GM19324 (cell line): Measurements from ENCODE around the gene GLP2R.

Experiments
- ATAC-seq: cut with Tn5 transposase; IDR thresholded peaks from one replicate; pipeline ENCODE4 v1.9.1; 2021; ENCODE audit warnings: mild to moderate bottlenecking, moderate library complexity; ENCODE audit not compliant: unreplicated experiment, low FRiP score

GLP2R gene

GRCh38 chr17:9845306-9845705 is 19.6 kb downstream of the GLP2R start:
- ATAC-seq, result no peak

DNA sequence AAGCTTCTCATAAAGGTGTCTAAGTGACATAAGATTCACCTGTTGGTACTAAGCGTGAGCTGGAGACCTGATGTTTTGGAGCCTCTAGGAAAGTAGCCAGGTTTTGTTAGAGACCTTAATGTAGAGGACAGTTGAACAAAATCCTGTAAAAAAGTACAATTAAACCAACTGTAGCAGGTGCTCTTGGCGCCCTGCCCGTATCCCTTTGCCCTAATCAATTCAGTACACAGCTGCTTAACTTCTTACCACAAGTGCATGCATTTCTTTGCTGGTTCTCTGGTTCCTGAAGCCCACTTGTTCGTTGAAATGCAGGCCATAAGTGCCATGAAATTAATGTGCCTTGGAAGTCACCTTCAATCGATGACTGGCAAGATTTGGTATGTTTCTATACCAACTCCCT is 24.4 kb downstream of the GLP2R start:
- no peak for ATAC-seq

GRCh38 chr17:9854255-9854654 is 28.5 kb downstream of the GLP2R start:
- ATAC-seq, result no peak

DNA sequence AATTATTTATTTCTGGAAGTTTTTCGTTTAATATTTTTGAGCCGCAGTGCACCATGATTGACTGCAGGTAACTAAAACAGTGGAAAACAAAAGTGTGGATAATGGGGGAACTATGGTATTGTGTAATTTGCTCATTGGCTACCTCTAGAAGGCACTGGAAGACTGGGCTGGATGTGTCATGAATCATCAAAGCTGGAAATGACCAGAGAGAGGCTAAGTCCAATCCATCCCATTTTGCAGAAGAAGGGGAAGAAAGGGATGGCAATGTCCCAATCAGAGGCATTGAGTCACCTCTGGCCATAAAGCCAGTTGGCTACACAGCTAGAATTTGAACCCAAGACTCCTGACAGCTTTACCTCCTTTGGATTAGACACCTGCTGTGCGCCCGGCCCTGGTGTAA is 29.3 kb downstream of the GLP2R start:
- ATAC-seq, result no peak

- ATAC-seq, result no peak
These were observed 34.1 kb downstream of the GLP2R start for GRCh38 chr17:9859781-9860180.

DNA sequence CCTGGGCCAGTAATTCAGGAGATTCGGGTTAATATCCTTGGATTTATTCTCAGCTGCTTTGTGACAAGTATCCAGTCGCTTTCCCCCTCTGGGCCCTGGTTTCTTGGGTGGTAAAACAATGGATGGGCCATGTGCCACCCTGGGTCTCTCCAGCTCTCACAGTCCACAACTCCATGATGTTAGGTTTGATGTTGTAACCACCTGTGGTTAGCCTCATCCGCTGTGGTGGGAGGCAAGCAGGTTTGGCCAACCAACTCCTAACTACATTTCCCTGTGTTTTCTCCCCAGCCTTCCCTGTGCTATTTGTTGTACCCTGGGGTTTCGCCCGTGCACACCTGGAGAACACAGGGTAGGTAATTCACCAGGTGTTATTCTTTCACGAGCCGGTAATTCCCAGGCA is 35.1 kb downstream of the GLP2R start:
- no peak for ATAC-seq

DNA sequence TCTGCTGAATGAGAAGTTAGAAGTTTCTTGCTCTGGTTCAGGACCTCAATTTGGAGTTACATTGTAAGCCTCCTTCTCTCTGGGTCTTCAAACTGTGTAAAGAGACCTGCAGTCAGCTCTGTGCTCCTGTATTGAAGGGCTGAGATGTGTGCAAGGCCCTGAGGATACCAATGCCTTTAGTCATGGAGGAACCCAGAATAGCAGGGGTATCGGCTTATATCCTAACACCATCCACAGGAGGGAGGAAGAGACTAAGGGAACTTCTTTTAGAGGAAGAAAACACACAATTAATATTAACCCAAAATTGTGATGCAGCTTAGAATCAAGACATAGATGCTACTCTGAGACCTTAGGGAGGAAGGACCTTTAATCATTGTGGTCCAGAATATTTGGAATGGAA is 36.5 kb downstream of the GLP2R start:
- no peak for ATAC-seq

DNA sequence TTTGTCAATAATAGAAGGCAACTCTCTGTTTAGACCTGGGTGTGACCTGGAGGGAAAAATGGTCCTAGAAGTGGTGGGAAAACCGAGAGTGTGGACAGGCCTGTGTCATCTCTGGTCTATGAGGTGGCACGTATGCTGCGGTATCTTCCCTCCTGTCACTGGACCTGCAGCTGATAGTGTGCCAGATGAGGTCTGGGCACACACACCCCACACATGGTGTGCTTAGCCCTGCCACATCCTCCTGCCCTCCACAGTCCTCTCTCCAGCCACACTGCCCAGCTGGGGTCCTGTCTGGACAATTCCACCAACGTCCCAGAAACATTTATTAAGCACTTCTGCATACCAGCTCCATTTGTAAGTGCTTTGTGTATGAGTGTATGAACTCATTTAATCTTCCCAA is 37.2 kb downstream of the GLP2R start:
- no peak for ATAC-seq

GRCh38 chr17:9865586-9865985 is 39.9 kb downstream of the GLP2R start:
- no peak for ATAC-seq

- ATAC-seq, result no peak
These were observed 42.8 kb downstream of the GLP2R start for GRCh38 chr17:9868552-9868951.

GRCh38 chr17:9872852-9873251 is 47.1 kb downstream of the GLP2R start:
- no peak for ATAC-seq

DNA sequence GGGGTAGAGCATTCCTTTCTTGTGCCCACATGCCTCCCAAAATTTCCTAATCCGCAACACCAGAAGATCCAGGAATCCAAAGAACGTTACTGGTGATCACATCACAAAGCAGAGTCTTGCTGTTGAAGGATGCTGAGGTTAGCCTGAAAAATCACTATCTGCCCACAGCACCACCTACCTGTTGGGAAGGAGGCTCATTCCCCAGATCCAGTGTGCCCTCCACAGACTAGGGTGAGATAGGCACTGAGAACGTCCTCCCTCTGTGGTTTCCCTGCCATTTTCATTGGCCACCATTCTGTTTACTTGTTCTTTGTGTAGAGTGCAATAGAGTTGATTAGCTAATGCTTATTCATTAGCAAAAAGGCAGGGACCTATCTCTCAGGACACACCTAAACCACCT is 49.0 kb downstream of the GLP2R start:
- ATAC-seq, result no peak

GRCh38 chr17:9875441-9875840 is 49.7 kb downstream of the GLP2R start:
- no peak for ATAC-seq

- no peak for ATAC-seq
These were observed 52.6 kb downstream of the GLP2R start for GRCh38 chr17:9878356-9878755.

DNA sequence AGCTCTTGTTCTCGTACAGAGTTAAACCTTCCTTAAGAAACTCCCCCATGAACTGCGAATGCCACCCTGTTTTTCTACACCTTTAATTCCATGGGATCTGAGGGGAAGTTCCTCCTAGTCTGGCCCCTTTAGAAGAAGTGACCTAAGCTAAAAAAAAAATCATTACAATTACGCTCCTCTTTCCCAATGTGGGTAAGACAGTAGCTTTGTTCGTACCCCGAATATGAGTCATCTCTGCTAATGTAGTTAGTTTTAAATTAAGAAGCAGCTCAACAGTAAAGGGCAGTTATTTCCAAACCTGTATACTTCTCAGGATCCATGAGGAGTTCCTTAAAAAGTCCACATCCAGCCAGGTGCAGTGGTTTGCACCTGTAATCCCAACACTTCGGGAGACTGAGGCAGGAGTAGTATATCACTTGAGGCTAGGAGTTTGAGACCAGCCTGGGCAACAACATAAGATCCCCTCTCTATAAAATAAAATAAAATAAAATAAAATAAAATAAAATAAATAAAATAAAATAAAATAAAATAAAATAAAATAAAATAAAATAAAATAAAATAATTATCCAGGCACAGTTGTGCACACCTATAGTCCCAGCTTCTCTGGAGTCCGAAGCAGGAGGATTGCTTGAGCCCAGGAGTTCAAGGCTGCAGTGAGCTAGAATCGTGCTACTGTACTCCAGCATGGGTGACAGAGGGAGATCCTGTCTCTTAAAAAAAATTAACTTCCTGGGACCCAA is 53.2 kb downstream of the GLP2R start:
- ATAC-seq, result no peak

DNA sequence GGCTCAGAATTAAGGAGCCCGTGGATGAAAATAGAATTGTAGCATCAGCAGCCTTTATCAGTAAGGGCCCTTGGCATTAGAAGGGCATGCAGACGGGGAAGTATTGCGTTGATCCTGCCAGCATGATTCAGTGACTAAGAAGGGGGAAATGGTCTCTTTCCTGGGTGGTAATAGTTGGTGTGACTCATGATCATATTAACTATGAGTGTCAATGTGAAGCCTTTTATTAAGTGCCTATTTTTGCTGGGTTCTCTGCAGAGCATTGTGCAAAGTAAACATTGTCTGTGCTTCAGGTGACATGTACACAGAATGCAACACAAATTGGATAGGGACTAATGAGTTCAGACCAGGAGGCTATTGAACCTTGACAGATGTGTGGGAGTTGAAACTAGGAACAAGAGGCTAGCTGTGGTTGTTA is 54.9 kb downstream of the GLP2R start:
- ATAC-seq, result no peak

GRCh38 chr17:9883451-9883850 is 57.7 kb downstream of the GLP2R start:
- ATAC-seq, result no peak

- ATAC-seq, result no peak
These were observed 60.6 kb downstream of the GLP2R start for GRCh38 chr17:9886141-9886930.

DNA sequence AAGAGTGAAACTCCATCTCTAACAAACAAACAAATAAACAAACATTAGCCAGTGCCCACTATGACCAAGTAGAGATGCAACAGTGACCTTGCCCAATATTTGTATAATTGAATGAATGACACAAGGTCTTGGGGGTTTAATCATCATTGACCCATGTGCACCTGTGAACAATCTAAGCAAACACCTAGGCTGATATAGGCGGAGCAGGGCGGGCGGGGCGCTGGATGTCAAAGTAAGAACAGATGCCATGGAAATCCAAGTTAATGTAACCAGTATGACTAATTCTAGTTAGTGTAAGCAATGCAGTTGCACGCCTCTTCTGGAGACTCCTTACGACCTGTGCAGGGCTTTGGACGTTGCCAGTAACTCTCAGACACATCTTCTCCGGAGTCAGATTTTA is 61.8 kb downstream of the GLP2R start:
- no peak for ATAC-seq

DNA sequence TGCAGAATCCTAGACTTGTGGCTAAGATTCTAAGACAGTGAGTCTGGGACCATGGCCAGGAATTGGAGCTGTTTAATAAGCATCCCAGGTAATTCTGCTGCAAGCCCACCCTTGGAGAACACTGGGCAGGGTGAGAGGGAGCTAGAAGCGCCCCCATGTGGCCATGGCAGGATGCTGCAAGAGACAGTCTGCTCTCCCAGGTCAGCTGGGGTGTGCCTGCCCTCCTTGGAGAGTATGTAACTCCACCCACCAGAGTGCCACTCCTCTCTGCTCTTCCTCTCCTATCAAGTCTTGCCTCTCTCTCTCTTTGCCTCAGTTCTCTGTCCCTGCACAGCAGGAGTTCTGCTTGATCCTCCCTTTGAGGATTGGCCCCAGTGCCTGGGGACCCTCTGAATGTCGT is 64.4 kb downstream of the GLP2R start:
- ATAC-seq, result no peak

DNA sequence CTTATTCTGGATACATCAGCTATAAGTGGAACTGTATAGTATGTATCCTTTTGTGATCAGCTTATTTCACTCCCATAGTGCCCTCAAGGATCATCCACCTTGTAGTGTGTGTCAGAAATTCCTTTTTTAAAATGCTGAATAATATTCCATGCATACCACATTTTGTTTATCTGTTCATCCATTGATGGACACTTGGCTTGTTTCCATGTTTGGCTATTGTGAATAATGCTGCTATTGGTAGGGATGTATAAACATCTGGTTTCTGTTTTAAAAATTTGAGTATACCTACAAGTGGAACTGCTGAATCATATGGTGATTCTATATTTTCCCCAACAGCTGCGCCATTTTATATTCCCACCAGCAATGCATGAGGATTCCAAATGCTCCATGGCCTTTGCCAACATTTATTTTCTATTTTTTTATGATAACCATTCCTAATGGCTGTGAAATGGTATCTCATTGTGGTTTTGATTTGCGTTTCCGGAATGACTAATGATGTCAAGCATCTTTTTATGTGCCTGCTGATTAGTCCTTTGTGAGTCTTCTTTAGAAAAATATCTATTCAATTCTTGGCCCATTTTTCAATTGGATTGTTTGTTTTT is 67.8 kb downstream of the GLP2R start:
- ATAC-seq, result no peak

GRCh38 chr17:9894231-9894630 is 68.5 kb downstream of the GLP2R start:
- no peak for ATAC-seq
